Fibroblast of villous mesenchyme (primary cell): ENCODE measurements around the gene ARHGAP8. TPM values are rescaled to one million over a fixed set of nuclear protein-coding genes. Genes with fewer than 3 reads are reported as not detected.

Source experiments
- DNase-seq: peaks from one replicate; pipeline ENCODE4 v3.0.0-alpha.2; 2010; ENCODE audit warnings: low read depth
- H3K4me3 ChIP-seq: 2 replicates; pipeline ENCODE4 v1.5.1; 2011; ENCODE audit warnings: low read depth, mild to moderate bottlenecking, low read length
- total RNA-seq: library from RNA; depleted of rRNA; stranded (reverse); fragments of >200 nt; gene quantifications from 2 replicates; pipeline ENCODE4 v1.2.3, GENCODE V29; 2012
- TF ChIP-seq, protein P1 (sequence below): IDR thresholded peaks from 2 replicates; pipeline ENCODE4 v1.5.1; 2012; ENCODE audit warnings: low read depth, mild to moderate bottlenecking, low read length; ENCODE audit not compliant: insufficient read depth

ARHGAP8 gene
- total RNA-seq, 1 donor = under 0.01 TPM

DNA sequence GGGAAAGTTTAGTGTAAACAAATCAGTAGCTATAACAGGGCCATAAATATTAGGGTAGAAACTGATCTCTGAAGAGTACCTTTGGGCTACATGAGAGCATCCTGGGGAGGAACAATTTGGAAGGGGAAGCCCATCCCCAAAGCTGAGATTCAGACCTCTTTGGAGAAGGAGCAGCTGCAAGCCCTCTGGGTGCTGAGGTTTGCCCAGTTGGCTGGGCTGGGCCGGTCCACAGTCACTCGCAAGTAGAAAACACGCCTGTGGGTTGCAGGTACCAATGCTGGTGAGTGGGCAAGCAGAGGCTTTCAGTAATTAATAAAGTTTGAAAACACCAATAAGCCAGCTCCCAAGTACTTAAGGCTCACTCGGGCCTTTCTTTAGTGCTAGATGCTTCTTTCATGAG lies 124.5 kb downstream of the ARHGAP8 start:
- no peak for DNase-seq
- TF ChIP-seq, protein P1, sequence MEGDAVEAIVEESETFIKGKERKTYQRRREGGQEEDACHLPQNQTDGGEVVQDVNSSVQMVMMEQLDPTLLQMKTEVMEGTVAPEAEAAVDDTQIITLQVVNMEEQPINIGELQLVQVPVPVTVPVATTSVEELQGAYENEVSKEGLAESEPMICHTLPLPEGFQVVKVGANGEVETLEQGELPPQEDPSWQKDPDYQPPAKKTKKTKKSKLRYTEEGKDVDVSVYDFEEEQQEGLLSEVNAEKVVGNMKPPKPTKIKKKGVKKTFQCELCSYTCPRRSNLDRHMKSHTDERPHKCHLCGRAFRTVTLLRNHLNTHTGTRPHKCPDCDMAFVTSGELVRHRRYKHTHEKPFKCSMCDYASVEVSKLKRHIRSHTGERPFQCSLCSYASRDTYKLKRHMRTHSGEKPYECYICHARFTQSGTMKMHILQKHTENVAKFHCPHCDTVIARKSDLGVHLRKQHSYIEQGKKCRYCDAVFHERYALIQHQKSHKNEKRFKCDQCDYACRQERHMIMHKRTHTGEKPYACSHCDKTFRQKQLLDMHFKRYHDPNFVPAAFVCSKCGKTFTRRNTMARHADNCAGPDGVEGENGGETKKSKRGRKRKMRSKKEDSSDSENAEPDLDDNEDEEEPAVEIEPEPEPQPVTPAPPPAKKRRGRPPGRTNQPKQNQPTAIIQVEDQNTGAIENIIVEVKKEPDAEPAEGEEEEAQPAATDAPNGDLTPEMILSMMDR = no peak
- H3K4me3 ChIP-seq = no peak overlapping the region

DNA sequence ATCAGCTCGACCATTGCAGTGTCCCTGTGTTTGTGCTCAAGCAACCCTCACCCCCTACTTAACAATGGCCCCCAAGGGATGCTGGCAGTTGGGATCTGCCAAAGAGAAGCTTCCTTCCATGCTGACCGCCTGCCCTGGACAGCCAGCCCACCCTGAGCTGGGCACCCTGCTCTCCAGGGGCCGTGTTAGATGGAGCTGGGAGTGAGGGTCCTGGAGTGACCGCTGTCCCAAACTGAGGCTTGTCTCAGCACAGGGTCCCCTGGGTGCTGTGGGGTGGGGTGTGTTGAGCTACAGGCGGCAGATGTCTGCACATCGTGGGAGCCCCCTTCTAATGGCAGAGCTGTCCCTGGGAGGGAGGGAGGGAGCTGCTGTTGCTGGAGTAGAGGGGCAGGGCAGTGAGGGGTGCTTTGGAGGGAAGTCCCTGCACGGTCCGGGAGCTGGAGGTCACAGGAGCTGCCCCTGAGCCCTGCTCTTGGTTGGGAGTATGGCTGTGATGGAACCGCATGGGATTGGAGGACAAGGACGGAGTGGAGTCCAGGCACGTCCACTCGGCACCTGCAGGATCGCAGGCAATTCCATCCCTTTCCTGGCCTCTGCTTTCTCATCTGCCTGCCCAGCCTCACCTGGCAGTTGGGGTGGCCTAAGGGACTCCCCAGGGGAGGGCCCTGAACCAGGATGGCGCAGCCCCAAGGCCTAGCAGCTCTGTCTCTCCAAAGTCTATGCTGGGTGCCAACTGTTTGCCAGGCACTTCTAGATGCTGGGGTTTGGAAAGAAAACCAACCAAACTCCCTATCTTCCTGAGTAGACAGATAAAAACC lies 126.3 kb downstream of the ARHGAP8 start:
- no peak for DNase-seq

DNA sequence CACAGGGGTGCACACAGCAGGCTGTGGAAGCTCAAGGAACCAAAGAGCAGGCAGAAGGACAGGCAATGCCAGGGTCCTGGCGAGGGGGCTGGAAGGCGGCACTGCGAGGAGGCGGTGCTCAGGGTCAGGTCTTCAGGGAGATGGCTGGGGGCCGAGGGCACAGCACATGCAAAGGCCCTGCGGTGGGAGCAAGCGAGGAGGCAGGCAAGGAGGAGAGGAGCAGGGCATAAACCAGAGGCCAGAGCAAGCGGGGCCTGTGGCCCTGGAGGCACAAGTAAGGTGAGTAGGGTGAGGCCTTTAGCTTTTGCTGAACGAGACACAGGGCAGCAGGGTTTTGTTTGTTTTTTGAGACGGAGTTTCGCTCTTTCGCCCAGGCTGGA lies 126.9 kb downstream of the ARHGAP8 start:
- DNase-seq = no peak
- H3K4me3 ChIP-seq = no peak overlapping the region
- TF ChIP-seq, protein P1 = no peak

More for the DNA sequence above, 126.3 kb downstream of the ARHGAP8 start:
- no peak overlapping the region for H3K4me3 ChIP-seq
- TF ChIP-seq, protein P1 = no peak

DNA sequence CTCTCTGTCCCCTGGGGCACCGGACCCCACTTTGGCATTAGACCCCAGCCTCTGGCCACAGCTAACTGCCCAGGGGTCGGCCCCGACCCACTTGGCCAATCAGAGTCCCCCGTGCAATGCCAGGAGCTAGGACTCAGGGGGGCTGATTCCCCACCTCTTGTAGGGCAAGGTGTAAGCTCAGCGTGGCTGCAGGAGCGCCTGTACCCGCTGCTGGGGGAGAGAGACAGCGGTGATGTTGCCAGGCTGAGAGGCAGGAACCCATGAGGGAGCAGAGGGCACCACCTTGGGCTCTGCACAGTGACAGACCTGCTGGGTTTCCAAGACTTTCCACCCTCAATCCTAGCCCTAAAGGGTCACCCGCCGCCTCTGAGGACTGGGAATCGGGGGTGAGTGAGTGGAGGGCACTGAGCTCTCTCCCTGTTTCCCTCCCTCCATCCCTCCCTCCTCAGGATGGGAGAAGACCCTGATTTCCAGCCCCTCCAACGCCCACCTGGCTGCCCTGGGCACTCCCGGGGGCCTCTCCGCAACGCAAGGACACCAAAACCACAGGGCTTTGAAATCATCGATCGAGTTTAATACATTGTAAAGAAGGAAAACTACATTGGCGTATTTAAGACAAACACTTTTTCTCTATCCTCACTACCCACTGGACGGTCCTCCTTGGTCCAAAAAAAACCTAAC lies 128.4 kb downstream of the ARHGAP8 start:
- DNase-seq = no peak
- H3K4me3 ChIP-seq = no peak overlapping the region
- TF ChIP-seq, protein P1 = no peak

DNA sequence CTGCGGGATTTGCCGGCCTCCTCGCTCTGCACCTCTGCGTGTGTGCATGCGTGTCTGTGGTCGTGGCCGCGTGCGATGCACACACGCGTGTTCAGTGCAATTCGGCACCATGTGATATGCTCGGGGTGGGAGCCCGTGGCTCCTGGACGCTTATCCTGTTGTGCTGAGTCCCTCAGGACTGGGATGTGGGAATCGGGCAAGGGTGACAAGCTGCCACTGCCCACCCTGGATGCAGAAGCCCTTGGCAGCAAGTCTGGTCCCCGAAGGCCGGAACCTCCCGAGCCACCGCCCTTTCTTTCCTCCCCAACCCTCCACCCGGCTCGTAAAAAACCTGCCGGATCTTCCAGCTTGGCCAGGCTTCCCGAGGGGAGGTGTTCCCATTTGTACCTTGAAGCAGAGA lies 129.2 kb downstream of the ARHGAP8 start:
- no peak overlapping the region for H3K4me3 ChIP-seq
- TF ChIP-seq, protein P1 = no peak
- DNase-seq = no peak

DNA sequence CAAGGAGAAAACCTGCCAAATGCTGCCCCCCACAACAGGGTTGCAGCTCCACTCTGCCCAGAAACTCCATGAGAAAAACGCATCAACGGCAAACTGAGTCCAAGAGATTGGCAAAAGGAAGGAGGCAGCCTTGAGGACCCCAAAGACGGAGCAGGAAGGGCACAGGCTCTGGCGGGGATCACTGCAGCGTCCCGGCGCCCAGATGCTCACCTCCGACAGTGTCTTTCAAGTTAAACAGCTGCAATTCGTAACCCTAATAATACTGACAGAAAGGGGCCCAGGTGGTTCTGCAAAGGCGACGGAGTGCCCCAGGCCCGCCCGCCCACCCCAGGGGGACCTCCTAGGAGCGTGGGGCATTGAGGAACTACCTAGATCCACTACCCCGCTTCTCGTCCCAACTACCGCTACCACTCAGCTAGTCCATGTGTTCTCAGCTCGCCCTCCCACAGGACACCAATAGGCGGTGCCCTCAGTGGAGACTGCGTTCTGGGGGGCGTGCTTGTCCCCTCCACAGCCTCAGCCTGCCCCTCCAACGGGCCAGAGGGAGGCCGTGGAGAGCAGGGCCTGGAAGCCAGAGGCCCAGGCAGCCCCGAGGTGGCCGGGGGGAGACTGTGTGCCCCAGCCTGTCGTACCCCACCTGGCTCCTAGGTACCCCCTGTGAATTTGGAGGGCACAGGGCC lies 130.0 kb downstream of the ARHGAP8 start:
- H3K4me3 ChIP-seq = no peak overlapping the region
- TF ChIP-seq, protein P1 = no peak
- no peak for DNase-seq
